Naive B cell (primary cell): ENCODE results near the gene ANKRD33. TPM values are rescaled to one million over a fixed set of nuclear protein-coding genes. Genes with fewer than 3 reads are reported as not detected.

Experiments used
- ATAC-seq, 2 donors: fragments of 150-1000 bp; cut with Tn5 transposase; 2 replicates each; pipeline ENCODE4 v1.10.0; 2021; ENCODE audit warnings: low read depth in 2 of 2, mild to moderate bottlenecking in 2 of 2, moderate library complexity in 2 of 2
- DNase-seq: peaks from one replicate; pipeline ENCODE4 v3.0.0; 2022
- H3K27ac Mint-ChIP-seq, 6 donors: one replicate each; pipeline ENCODE4 v1.8.0; 2020 to 2022; ENCODE audit warnings: mild to moderate bottlenecking in 6 of 6, mixed read lengths in 6 of 6, moderate library complexity in 5 of 6, inconsistent platforms in 2 of 6
- H3K27me3 Mint-ChIP-seq, 3 donors: one replicate each; pipeline ENCODE4 v1.8.0; 2021 to 2022; ENCODE audit warnings: mixed read lengths in 3 of 3, mild to moderate bottlenecking in 1 of 3
- H3K36me3 Mint-ChIP-seq, 2 donors: one replicate each; pipeline ENCODE4 v1.8.0; 2020 to 2022; ENCODE audit warnings: mixed read lengths in 2 of 2, inconsistent platforms in 1 of 2, mild to moderate bottlenecking in 1 of 2
- H3K4me1 Mint-ChIP-seq, 3 donors: one replicate each; pipeline ENCODE4 v1.8.0; 2020 to 2022; ENCODE audit warnings: mixed read lengths in 3 of 3, inconsistent platforms in 1 of 3, mild to moderate bottlenecking in 1 of 3, moderate library complexity in 1 of 3
- H3K4me3 Mint-ChIP-seq, 8 donors: one replicate each; pipeline ENCODE4 v1.8.0; 2020 to 2022; ENCODE audit warnings: mild to moderate bottlenecking in 8 of 8, mixed read lengths in 8 of 8, moderate library complexity in 8 of 8, inconsistent platforms in 2 of 8
- H3K9me3 Mint-ChIP-seq, 7 donors: one replicate each; pipeline ENCODE4 v1.8.0; 2020 to 2022; ENCODE audit warnings: mixed read lengths in 7 of 7, mild to moderate bottlenecking in 5 of 7, inconsistent platforms in 2 of 7, moderate library complexity in 1 of 7
- polyA plus RNA-seq, 6 donors: library from polyadenylated mRNA; unstranded; fragments of 300-500 nt; fragmentation: Illumina TruSeq; gene quantifications; one replicate each; pipeline ENCODE4 v1.2.3, GENCODE V29; 2021; ENCODE audit warnings: low read depth in 6 of 6

ANKRD33 gene
- polyA plus RNA-seq, 6 donors from 2014 or later: not detected

- peak overlapping the region in 1 of 6 donors; percentile 69 for H3K27ac Mint-ChIP-seq
- peaks cover 0 to 8% (median 0%) of the 10 kb centered on the region in 7 donors for H3K9me3 Mint-ChIP-seq
Observed at GRCh38 chr12:51889216-51890132, 1.6 kb downstream of the ANKRD33 start.

GRCh38 chr12:51890133-51890464 lies 2.2 kb downstream of the ANKRD33 start:
- peaks cover 0 to 2% (median 0%) of the 10 kb centered on the region in 7 donors for H3K9me3 Mint-ChIP-seq
- H3K4me3 Mint-ChIP-seq: no peak overlapping the region
- ATAC-seq (no peak), DNase-seq (no peak)
- H3K36me3 Mint-ChIP-seq: peaks cover 0 to under 1% of the 10 kb centered on the region in 2 donors
- H3K4me1 Mint-ChIP-seq: peaks cover 10 to 18% (median 15%) of the 10 kb centered on the region in 3 donors
- no peak overlapping the region for H3K27ac Mint-ChIP-seq
- H3K27me3 Mint-ChIP-seq: peaks cover 0 to 21% (median 5%) of the 10 kb centered on the region in 3 donors

More at GRCh38 chr12:51889216-51890132, 1.6 kb downstream of the ANKRD33 start:
- H3K4me3 Mint-ChIP-seq: peak overlapping the region in 1 of 8 donors; percentile 65
- H3K27me3 Mint-ChIP-seq: peaks cover 0 to 15% (median 5%) of the 10 kb centered on the region in 3 donors
- no peak for ATAC-seq
- DNase-seq: no peak
- H3K4me1 Mint-ChIP-seq: peaks cover 10 to 18% (median 15%) of the 10 kb centered on the region in 3 donors
- peaks cover 0 to 7% of the 10 kb centered on the region in 2 donors for H3K36me3 Mint-ChIP-seq

GRCh38 chr12:51890511-51891171 lies 2.7 kb downstream of the ANKRD33 start:
- H3K9me3 Mint-ChIP-seq: no peaks in the 10 kb centered on the region

GRCh38 chr12:51891843-51892242 lies 3.9 kb downstream of the ANKRD33 start:
- Mint-ChIP-seq H3K27me3 (peaks cover 0 to 38% (median 10%) of the 10 kb centered on the region in 3 donors), H3K36me3 (no peaks in the 10 kb centered on the region), H3K27ac (no peak overlapping the region), H3K9me3 (no peaks in the 10 kb centered on the region), H3K4me1 (peaks cover 0 to 4% (median 4%) of the 10 kb centered on the region in 3 donors), H3K4me3 (no peak overlapping the region)
- DNase-seq (no peak), ATAC-seq (no peak)

More at GRCh38 chr12:51890511-51891171, 2.7 kb downstream of the ANKRD33 start:
- no peak for DNase-seq
- Mint-ChIP-seq H3K27ac (no peak overlapping the region), H3K4me3 (no peak overlapping the region), H3K27me3 (peaks cover 0 to 26% (median 5%) of the 10 kb centered on the region in 3 donors), H3K4me1 (peaks cover 10 to 14% (median 10%) of the 10 kb centered on the region in 3 donors), H3K36me3 (no peaks in the 10 kb centered on the region)
- no peak for ATAC-seq

GRCh38 chr12:51893786-51894185 lies 5.9 kb downstream of the ANKRD33 start:
- Mint-ChIP-seq H3K9me3 (no peaks in the 10 kb centered on the region), H3K27ac (peak overlapping the region in 1 of 6 donors; percentile 4), H3K36me3 (no peaks in the 10 kb centered on the region), H3K27me3 (peaks cover 0 to 39% (median 20%) of the 10 kb centered on the region in 3 donors), H3K4me3 (no peak overlapping the region), H3K4me1 (no peaks in the 10 kb centered on the region)
- no peak for DNase-seq
- ATAC-seq: no peak

GRCh38 chr12:51895378-51896135 lies 7.7 kb downstream of the ANKRD33 start:
- Mint-ChIP-seq H3K27ac (peak overlapping the region in 2 of 6 donors; percentile 82 to 89), H3K4me3 (peak overlapping the region in 1 of 8 donors; percentile 66), H3K9me3 (no peaks in the 10 kb centered on the region), H3K27me3 (peaks cover 0 to 39% (median 28%) of the 10 kb centered on the region in 3 donors), H3K4me1 (no peaks in the 10 kb centered on the region), H3K36me3 (no peaks in the 10 kb centered on the region)
- ATAC-seq (no peak), DNase-seq (no peak)

- no peak overlapping the region for H3K27ac Mint-ChIP-seq
- no peak overlapping the region for H3K4me3 Mint-ChIP-seq
- H3K4me1 Mint-ChIP-seq: no peaks in the 10 kb centered on the region
- ATAC-seq (no peak), DNase-seq (no peak)
- no peaks in the 10 kb centered on the region for H3K36me3 Mint-ChIP-seq
- H3K9me3 Mint-ChIP-seq: peaks cover 0 to 1% (median 0%) of the 10 kb centered on the region in 7 donors
- H3K27me3 Mint-ChIP-seq: peaks cover 0 to 39% (median 28%) of the 10 kb centered on the region in 3 donors
Observed at GRCh38 chr12:51896236-51896635, 8.3 kb downstream of the ANKRD33 start.

GRCh38 chr12:51897181-51897580 lies 9.3 kb downstream of the ANKRD33 start:
- Mint-ChIP-seq H3K27me3 (peaks cover 0 to 45% (median 28%) of the 10 kb centered on the region in 3 donors), H3K4me1 (no peaks in the 10 kb centered on the region), H3K36me3 (no peaks in the 10 kb centered on the region), H3K27ac (no peak overlapping the region), H3K4me3 (no peak overlapping the region), H3K9me3 (peaks cover 0 to 1% (median 0%) of the 10 kb centered on the region in 7 donors)
- no peak for ATAC-seq
- DNase-seq: no peak

- Mint-ChIP-seq H3K9me3 (peaks cover 0 to 1% (median 0%) of the 10 kb centered on the region in 7 donors), H3K27ac (no peak overlapping the region), H3K36me3 (no peaks in the 10 kb centered on the region), H3K27me3 (peaks cover 4 to 38% (median 28%) of the 10 kb centered on the region in 3 donors), H3K4me3 (peak overlapping the region in 1 of 8 donors; percentile 15), H3K4me1 (no peaks in the 10 kb centered on the region)
- ATAC-seq (no peak), DNase-seq (no peak)
Observed at GRCh38 chr12:51898506-51898905, 10.6 kb downstream of the ANKRD33 start.

- Mint-ChIP-seq H3K4me1 (no peaks in the 10 kb centered on the region), H3K36me3 (no peaks in the 10 kb centered on the region), H3K9me3 (peaks cover 0 to 1% (median 0%) of the 10 kb centered on the region in 7 donors), H3K27ac (no peak overlapping the region), H3K4me3 (no peak overlapping the region), H3K27me3 (peaks cover 7 to 38% (median 28%) of the 10 kb centered on the region in 3 donors)
- ATAC-seq: no peak
- DNase-seq: no peak
Observed at GRCh38 chr12:51898937-51899336, 11.0 kb downstream of the ANKRD33 start.

- Mint-ChIP-seq H3K4me1 (no peaks in the 10 kb centered on the region), H3K27ac (no peak overlapping the region), H3K27me3 (peaks cover 13 to 32% (median 30%) of the 10 kb centered on the region in 3 donors), H3K36me3 (no peaks in the 10 kb centered on the region), H3K9me3 (peaks cover 0 to 1% (median 0%) of the 10 kb centered on the region in 7 donors), H3K4me3 (no peak overlapping the region)
- no peak for DNase-seq
- no peak for ATAC-seq
Observed at GRCh38 chr12:51900323-51900889, 12.5 kb downstream of the ANKRD33 start.

- Mint-ChIP-seq H3K36me3 (no peaks in the 10 kb centered on the region), H3K9me3 (peaks cover 0 to 1% (median 0%) of the 10 kb centered on the region in 7 donors), H3K4me3 (no peak overlapping the region), H3K27ac (no peak overlapping the region), H3K4me1 (no peaks in the 10 kb centered on the region), H3K27me3 (peaks cover 19 to 34% (median 33%) of the 10 kb centered on the region in 3 donors)
- DNase-seq (no peak), ATAC-seq (no peak)
Observed at GRCh38 chr12:51901121-51901817, 13.4 kb downstream of the ANKRD33 start.
